Measurements from ENCODE around the gene MARK3.

Gene MARK3

GRCh38 chr14:103528146-103528586 is 143.0 kb downstream of the MARK3 start:
- DNase-seq: peak; percentile 31

DNA sequence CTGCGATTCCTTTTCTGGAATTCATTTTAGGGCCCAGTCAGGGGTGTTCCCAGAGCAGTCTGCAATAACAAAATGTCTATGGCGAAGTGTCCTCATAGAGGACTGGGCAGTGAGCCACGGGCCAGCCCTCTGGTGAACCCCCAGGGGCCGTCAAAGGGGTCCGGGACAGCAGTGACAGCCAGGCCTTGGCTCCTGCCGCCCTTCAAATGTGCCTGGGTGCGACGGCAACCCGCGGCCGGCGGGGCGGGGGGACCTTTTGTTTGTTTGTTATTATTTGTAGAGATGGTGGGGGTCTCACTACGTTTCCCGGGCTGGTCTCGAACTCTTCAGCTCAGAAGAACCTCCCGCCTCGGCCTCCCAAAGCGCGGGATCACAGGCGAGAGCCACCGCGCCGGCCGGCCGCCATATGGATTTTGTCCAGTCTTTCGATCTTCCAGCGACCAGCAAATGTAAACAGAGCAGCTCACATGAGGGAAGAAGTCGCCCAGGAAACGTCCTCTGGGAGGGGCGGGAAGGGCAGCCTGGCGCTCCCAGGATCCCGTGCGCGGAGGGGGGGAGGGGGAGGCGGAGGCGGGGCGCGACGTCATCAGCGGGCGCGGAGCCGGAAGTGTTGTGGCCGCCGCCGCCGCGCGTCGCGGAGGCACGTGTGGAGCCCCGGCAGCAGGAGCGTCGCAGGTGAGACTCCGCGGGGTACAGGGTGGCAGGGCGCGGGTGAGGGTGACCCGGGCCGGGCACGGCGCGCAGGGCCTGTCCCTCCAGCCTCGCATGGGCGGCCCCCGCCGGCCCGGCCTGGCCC is 143.6 kb downstream of the MARK3 start, which contains the start of gene TRMT61A:
Gene TRMT61A, plus strand, starts transcription at position 610 of the 796 bp plus-strand sequence. CDS start 783 bp downstream, outside the sequence.
- DNase-seq: peak; percentile 93

DNA sequence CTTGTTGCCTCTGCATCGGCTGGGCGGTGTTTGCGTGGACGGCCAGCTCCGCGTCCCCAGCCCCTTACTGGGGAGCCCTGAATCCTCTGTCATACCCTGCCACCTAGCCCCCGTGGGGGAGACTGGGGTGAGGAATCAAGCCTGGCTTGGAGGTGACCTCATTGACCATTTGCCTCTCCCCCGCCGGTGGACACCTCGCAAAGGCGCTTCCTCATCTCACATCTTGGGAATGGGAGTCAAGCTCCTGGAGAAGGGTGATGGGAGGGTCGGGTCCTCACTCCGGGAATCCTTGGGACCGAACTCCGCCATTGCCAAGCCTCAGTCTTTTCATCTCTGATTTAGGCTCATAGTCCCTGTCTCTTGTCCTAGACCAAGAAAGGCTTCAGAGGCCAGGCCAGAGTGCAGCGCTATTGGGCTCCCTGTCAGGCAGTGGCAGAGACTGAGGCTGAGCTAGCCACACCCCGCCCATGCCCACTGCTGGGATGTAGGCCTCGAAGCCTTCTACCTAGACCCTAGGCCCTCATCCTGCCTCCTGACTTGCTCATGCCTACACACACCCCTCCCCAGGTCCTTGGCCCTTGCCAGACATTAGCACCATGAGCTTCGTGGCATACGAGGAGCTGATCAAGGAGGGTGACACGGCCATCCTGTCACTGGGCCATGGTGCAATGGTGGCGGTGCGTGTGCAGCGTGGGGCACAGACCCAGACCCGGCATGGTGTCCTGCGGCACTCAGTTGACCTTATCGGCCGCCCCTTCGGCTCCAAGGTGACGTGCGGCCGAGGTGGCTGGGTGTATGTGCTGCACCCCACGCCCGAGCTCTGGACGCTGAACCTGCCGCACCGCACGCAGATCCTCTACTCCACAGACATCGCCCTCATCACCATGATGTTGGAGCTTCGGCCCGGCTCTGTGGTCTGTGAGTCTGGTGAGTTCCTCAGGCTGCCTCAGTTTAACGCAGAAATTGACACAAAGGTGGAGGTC is 144.5 kb downstream of the MARK3 start:
- no peak for DNase-seq

- DNase-seq: no peak
These were observed 145.2 kb downstream of the MARK3 start for GRCh38 chr14:103530390-103530789.

GRCh38 chr14:103530831-103531230 is 145.6 kb downstream of the MARK3 start:
- DNase-seq: no peak

DNA sequence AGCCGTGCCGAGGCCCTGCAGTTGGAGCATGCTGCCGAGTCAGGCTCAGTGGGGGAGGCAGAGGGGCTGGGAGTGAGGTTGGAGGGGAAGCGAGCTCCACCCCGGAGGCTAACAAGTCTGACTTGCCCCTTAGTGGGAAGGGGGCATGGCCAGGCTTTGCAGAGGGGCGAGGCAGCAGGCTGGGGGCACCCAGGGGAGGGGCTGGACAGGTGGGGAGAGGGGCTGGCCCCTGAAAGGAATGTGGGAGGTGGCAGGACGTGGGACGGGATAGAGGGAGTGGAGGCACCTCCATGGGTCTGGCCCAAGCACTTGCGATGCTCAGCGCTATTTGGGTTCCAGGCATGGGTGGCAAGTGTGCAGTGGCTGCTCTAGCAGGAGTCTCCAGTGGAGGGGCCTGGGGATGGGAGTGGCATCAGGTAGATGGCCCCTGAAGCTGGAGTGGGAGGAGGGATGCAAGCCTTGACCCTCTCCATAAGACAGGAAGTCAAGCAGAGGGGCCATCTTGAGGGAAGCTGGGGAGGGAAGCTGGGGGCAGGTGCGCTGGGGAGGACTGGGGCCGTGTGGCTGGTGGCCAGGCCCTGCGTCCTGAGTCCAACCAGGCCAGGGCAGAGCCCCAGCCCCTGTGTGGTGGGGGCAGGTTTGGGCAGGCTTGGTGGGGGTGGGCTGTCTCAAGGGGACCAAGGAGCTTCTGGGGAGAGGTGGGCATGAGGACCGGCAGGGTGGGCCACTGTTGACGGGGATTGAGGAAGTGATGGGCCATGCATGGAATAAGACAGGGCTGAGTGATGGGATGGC is 146.4 kb downstream of the MARK3 start:
- no peak for DNase-seq

GRCh38 chr14:103532216-103533136 is 147.3 kb downstream of the MARK3 start:
- no peak for DNase-seq

GRCh38 chr14:103533137-103533998 is 148.2 kb downstream of the MARK3 start:
- DNase-seq: no peak

DNA sequence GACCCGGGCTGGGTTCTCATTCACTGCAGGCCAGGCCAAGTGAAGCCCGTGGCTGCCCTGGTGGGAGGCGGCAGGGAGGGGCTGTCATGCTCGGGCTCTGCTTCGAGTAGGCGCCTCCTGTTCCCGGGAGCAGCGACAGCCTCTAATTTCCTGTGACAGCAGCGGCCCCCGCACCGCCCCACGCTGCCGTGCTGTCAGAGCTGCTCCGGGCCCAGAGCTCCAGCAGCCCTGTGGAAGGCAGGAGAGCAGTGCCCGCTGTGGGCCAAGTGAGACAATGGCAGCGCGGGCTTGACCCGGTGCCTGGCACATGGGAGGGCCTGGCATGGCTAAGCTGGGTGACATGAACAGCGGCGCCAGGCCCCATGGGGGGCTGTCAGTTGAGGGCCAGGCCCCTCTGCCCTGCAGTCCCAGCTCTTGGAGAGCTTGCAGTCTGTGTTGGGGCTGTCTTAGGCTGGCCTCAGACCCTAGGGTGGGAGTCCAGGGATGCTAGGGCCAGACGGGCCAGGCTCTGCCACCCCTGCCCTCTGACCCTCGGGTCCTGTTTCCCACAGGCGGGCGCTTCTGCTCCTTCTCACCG is 148.9 kb downstream of the MARK3 start:
- no peak for DNase-seq

GRCh38 chr14:103534576-103535061 is 149.4 kb downstream of the MARK3 start:
- DNase-seq: no peak

DNA sequence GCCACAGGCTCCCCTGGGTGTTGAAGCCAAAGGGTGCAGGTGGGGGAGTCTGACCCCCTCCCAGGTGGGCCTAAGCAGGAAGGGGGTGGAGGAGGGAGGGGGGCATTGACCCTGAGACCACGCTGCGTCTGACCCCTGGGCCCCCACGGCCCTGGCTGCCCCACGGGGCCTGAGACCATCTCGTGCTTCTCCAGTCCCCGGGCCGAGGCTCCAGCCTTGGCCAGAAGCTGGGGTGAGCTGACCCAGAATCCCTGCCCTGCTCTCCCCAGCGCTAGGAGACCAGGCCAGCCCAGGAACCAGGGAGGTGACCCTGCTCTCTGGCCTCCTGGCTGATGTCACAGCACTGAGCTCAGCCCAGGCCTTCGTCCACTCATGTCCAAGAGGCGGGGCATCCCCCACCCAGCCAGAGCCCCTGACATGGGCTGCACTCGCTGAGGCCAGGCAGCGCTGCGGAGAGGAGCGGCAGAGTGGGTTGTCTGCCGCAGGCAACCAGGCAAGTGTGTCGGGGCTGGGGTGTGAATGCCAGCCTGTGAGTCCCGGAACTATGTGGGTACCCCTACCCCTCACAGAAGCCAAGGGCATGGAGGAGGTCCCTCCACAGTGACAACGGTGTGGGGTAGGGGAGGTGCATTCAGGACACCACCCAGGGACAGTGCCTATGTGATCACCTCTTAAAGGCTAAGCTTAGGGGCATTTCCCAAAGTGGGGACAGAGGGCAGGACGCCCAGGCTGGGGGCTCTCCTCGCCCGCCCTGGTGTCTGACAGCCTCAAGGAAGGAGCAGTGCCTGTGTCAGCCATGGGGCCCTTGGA is 150.1 kb downstream of the MARK3 start:
- DNase-seq: no peak

- DNase-seq: no peak
These were observed 150.8 kb downstream of the MARK3 start for GRCh38 chr14:103535891-103536565.

DNA sequence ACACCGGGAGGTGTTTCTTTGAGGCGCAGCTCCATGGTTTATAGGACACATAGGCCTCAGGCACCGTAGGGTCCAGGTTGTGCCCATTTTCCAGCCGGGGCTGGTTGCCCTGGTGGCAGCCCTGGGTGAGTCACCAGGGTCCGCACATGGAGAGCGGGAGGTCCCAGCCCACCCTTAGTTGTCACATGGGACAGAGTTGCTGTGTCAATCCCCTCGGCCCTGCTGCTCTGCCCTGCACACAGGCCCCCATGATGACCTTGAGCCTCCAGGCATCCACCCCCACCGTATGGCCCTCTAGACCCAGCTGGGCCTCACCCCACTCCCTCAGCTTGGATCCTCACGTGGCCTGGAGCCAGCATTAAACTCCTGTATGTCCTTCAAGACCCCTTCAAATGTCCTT is 151.5 kb downstream of the MARK3 start:
- DNase-seq: no peak

- DNase-seq: no peak
These were observed 152.2 kb downstream of the MARK3 start for GRCh38 chr14:103537175-103537990.

GRCh38 chr14:103538291-103539055 is 153.3 kb downstream of the MARK3 start:
- DNase-seq: no peak

GRCh38 chr14:103539056-103539825 is 154.0 kb downstream of the MARK3 start:
- no peak for DNase-seq

Data from NCI-H2171 treated with DMSO at 0.1 percent for 48 hours (cell line).